T follicular helper cell (primary cell): Measurements from ENCODE around the gene ANAPC16.
"Not testable (repeated sequence)": the region's sequence is repeated elsewhere in the genome, so short reads cannot be mapped to it uniquely, and the experiment has no call there.

Experiments
- DNase-seq: peaks from one replicate; pipeline ENCODE4 v3.0.0-alpha.2; 2020; ENCODE audit warnings: low read depth

Gene ANAPC16

DNA sequence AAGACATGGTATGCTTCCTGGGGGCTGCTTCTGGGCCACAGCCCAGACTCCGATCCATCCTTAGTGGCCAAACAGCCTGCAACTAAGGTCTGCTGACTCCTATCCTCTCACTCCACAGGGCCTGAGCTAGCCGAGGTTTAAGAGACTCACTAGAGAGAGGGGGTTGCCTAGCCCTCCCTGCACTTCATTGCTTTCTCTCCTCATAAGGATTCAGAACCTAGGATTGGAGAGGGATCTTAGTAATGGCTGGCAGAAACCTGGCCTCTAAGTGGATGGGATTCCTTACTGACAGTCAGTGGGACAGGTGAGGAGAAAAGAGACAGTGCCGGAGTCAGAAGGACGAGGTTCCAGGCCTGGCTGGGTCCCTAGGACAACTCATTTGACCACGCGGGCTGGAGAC is 49.7 kb downstream of the ANAPC16 start:
- DNase-seq, result no peak

DNA sequence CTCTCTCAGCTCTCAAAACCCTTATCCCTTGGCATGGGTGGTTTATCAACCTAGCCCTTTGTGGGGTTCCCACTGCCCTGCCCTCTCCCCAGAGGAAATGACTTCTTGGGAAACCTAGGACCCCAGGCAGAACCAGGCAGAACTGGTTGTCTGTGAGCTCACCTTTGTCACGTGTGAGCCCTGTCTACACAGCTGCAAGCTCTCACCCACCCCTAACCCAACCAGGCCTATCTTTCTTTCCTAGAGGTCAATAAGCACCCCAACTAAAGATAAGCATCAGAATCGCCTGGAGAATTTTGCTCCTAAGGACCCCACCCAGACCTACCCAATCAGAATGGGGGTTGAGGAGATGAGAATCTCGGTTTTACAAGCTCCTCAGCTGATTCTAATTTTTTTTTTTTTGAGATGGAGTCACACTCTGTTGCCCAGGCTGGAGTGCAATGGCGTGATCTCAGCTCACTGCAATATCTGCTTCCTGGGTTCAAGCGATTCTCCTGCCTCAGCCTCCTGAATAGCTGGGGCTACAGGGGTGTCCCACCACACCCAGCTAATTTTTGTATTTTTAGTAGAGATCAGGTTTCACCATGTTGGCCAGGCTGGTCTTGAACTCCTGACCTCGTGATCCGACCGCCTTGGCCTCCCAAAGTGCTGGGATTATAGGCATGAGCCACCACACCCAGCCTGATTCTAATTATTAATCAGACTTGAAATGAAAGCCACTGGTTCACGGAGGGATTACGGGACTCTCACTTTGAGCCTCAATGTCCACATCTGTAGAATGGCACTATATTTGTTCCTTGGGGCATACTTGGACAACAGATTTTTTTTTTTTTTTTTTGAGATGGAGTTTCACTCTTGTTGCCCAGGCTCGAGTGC is 50.4 kb downstream of the ANAPC16 start:
- DNase-seq, result no peak

DNA sequence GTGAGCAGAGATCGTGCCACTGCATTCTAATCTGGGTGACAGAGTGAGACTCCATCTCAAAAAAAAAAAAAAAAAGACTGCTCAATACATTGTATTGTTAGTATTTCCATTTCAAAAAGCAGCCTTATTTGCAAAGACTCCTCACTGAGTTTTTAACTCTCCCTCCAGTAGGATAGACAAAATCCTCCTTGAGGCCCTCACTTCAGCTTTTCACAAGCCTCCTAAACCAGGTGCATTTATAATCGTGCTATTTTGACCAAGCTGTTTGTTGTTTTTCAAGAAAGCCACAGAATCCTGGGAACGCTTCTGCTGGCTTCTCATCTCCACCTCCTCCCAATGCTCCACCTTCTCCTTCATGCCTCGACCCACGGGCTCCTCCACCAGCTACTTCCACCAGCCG is 51.6 kb downstream of the ANAPC16 start:
- no peak for DNase-seq

DNA sequence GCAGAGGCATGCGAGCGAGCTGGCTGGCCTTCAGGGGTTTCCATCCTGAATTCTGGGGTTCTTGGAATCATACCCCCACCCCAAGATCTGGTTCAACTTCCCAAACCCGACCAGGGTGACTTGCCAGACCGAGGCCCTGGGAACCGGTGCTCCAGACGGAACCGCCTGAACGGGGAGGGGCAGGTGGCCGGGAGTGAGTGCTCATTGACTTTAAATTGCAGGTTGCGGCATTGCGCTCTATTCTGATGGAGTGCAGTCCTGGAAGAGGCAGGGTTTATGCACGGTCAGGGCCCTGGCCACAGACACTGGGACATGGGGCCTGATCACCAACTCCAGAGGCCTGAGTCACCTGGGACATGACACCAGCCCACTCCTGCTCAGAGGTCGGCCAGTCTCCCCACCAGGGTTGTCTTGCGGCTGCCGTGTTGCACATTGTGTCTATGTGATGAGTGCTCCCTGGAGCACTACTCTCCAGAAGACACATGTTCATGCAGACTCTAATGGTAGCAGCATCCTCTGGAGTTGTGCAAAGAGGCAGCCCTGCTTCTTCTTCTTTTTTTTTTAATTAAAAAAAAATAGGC is 52.1 kb downstream of the ANAPC16 start:
- DNase-seq, result no peak

DNA sequence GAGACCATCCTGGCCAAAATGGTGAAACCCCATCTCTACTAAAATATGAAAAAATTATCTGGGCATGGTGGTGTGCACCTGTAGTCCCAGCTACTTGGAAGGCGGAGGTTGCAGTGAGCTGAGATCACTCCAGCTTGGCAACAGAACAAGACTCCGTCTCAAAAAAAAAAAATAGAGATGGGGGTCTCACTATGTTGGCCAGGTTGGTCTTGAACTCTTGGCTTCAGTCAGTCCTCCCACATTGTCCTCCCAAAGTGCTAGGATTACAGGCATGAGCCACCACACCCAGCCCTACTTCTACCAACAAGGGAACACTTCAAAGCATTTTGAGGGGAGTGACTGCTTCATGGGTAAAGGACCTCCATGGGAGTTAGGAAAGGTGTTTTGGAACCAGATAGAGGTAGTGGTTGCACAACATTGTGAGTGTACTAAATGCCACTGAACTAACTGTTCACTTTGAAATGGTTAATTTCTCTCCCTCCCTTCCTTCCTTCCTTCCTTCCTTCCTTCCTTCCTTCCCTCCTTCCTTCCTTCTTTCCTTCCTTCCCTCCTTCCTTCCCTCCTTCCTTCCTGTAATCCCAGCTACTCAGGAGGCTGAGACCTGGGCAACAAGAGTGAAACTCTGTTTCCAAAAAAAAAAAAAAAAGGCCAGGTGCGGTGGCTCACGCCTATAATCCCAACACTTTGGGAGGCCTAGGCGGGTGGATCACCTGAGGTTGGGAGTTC is 52.8 kb downstream of the ANAPC16 start:
- DNase-seq, result not testable (repeated sequence)

DNA sequence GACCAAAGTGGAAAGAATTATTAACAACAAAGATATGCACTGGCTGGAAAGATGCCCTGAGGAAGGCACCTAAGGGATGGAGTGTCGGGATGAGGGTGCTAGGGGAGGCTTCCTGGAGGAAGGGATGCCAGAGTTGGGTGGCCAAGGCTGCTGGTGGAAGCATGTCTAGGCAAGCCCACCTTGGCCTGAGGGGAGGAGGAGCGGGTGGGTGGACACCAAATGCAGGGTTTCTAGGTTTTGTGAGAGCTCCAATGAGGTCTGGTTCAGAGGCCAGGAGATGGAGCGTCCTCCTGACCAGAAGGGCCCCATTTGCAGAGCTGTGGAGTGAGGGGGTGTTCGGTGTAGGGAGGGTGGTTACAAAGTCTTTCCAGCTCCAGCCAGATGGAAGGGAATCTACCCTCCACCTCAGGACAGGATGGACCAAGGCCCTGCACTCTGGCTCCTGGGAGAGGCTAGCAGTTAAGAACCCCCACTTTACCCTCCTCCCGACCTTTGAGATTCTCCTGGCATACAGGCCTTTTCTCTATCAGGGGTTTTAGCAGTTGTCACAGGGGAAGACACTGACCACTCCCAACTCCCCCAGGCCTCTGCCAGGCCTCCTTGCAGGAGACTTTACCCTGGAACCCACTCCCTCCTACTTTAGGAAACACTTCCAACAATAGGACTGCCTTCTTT is 54.9 kb downstream of the ANAPC16 start:
- DNase-seq, result no peak

DNA sequence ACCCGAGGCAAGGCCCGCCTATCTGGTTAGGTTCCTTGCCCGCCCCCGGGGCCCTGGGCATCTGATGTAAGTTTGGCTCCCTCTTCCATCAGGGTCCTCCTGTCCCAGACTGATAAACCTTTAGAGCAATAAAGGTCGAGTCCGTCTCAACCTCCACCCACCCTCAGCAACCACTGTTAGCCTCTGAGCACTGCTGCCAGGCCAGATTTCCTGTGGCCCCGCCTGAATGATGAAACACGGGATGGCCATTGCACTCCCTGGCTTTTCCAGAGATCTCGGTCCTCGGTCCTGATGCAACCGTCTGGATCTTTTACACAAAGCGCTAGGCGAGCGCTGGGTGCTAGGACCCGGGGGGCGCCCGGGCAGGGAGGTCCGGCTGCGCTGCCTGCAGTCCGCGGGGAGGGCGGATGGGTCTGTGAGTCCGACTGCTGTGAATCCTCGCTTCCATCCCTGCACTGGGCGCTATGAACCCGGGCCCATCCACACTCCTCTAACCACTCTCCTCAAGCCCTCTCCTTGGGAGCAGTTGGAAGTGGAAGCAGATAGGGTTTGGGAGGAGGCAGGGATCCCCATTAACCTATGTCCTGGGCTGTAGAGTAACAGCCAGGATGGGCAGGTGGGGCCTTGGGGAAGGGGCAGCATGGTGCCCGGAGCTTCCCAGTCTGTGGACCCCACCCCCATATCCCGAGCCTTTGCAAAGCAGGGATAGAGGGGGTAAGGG is 57.0 kb downstream of the ANAPC16 start:
- DNase-seq, result no peak

DNA sequence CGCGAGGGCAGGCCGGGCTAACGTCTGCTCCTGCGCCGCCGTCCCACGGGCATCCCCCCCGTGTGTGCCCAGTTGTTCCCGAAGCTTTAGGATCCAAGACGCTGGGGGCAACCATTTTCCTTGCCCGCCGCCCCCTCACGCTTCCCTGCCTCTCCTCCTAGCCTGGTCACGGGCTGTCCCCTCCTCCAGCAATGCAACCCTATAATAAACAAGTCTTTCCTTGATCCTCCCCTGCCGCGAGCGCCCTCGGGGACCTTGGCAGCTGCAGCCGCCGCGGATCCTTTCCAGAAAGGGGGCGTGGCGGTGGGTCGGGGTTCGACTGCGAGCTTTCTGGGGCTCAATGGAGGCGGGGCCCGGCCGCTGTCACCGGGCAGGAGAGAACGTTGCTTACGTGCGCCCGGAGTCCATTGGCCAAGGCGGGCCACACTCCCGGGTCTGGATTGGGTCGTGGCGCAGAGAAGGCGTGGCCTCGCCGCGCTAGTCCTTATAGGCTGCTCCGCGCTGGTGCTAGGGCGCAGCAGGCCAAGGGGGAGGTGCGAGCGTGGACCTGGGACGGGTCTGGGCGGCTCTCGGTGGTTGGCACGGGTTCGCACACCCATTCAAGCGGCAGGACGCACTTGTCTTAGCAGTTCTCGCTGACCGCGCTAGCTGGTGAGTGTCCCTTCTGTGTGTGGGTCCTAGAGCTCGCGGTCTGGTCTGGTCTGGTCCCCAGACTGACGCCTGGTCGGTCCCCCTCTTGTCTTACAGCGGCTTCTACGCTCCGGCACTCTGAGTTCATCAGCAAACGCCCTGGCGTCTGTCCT is 57.8 kb downstream of the ANAPC16 start, which contains the start of gene DDIT4:
Gene DDIT4 (plus strand): TSS at position 515 of the 803 bp plus-strand sequence. CDS start 293 bp downstream, outside the sequence.
- peak; percentile 96 for DNase-seq

DNA sequence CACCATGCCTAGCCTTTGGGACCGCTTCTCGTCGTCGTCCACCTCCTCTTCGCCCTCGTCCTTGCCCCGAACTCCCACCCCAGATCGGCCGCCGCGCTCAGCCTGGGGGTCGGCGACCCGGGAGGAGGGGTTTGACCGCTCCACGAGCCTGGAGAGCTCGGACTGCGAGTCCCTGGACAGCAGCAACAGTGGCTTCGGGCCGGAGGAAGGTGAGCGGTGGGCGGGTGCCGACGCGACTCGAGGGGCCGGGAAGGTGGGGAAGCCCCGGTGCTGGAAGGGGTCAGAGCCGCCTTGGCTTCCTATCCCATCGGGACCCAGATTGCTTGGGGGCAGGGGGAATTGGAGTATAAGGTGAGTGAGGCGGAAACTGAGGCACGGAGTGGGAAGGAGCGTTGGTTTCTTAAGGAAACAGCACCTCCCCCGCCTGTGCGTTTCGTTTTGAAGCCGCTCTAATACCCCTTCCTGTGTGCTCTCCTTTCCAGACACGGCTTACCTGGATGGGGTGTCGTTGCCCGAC is 58.5 kb downstream of the ANAPC16 start:
- no peak for DNase-seq

DNA sequence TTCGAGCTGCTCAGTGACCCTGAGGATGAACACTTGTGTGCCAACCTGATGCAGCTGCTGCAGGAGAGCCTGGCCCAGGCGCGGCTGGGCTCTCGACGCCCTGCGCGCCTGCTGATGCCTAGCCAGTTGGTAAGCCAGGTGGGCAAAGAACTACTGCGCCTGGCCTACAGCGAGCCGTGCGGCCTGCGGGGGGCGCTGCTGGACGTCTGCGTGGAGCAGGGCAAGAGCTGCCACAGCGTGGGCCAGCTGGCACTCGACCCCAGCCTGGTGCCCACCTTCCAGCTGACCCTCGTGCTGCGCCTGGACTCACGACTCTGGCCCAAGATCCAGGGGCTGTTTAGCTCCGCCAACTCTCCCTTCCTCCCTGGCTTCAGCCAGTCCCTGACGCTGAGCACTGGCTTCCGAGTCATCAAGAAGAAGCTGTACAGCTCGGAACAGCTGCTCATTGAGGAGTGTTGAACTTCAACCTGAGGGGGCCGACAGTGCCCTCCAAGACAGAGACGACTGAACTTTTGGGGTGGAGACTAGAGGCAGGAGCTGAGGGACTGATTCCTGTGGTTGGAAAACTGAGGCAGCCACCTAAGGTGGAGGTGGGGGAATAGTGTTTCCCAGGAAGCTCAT is 59.0 kb downstream of the ANAPC16 start:
- no peak for DNase-seq

DNA sequence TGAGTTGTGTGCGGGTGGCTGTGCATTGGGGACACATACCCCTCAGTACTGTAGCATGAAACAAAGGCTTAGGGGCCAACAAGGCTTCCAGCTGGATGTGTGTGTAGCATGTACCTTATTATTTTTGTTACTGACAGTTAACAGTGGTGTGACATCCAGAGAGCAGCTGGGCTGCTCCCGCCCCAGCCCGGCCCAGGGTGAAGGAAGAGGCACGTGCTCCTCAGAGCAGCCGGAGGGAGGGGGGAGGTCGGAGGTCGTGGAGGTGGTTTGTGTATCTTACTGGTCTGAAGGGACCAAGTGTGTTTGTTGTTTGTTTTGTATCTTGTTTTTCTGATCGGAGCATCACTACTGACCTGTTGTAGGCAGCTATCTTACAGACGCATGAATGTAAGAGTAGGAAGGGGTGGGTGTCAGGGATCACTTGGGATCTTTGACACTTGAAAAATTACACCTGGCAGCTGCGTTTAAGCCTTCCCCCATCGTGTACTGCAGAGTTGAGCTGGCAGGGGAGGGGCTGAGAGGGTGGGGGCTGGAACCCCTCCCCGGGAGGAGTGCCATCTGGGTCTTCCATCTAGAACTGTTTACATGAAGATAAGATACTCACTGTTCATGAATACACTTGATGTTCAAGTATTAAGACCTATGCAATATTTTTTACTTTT is 59.7 kb downstream of the ANAPC16 start:
- DNase-seq, result no peak

DNA sequence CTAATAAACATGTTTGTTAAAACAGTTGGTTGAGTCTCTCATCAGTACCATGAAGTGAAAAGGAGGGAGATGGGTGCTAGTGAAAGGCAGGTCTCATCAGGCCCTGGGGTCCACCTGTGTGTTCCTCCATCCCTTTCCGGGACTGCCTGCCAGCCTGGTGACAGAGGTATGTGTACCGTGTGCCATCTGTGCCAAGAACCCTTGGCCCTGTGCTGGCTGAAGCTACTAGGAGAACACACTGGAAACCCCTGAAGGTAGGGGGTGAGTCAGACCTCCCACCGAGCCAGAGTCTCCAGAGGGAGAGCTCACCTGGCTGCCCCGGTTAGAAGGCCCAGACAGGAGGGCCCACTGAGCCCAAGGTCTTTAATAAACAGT is 60.2 kb downstream of the ANAPC16 start:
- no peak for DNase-seq

DNA sequence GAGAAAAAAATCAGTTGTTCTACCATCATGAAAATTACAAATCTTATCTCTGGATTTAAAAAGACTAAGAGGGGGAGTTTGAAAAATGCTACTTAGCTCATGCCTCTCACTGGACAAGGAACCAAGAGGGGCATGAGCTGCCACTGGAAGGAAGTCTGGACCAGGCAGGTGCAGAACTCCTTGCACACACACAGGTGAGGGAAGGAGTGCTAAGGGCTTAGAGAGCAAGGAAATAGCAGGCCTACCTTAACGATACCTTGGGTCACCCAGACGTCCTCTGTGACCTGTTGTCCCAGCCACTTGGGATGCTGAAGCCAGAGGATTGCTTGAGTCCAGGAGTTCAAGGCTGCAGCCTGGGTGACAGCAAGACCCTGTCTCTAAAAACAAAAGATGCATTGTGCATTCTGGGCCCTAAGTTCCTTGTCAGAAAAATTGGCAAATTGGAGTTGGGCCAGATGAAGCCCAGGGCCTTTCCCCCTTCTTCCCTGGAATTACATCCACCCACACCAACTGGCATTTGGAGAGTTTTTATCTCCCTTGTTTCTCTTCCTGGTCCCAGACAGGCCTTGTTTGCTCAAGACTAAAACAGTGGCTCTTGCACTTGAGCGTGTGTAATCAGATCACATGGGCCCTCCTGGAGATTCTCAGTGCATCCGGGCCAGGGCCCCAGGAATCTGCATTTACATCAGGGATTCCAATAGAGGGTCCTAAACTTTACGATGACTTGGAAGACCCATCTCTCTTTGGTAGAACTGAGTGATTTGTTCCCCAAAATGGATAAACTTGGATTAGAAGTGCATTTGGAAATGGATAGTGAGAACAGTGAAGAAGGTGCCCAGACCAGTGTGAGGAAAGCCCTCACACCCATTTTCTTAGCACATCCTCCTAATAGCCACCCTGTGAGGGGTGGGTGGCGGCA is 60.9 kb downstream of the ANAPC16 start:
- no peak for DNase-seq

DNA sequence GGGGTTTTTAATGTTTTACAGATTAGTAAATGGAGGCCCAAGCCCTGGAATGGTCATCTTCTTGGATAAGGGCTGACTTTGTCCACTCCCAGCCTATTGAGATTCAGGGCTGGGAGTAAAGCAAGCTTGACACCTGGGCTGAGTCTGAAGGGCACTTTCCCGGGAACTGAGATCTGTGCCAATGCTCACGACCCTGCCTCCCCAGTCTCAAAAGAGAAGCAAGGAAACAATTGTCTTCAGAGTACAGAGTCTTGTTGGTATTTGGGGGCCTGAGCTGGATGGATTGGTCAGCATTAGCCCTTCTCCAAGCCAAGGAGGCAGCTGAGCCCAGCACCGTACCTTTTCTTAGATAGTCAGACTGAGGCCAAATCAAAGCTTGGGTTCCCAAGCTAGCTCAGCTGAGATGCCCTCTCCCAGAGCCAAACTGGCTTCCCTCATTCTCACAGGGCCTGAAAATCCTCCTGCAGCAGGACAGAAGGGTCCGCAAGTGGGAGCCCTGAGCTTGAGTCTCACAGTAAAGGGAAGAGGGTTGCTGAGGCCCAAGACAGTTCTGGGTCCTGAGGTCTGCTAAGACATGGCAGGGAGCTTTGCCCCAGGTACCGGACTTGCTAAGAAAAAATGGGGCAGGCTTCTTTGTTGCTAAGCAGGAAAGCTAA is 61.7 kb downstream of the ANAPC16 start:
- no peak for DNase-seq

DNA sequence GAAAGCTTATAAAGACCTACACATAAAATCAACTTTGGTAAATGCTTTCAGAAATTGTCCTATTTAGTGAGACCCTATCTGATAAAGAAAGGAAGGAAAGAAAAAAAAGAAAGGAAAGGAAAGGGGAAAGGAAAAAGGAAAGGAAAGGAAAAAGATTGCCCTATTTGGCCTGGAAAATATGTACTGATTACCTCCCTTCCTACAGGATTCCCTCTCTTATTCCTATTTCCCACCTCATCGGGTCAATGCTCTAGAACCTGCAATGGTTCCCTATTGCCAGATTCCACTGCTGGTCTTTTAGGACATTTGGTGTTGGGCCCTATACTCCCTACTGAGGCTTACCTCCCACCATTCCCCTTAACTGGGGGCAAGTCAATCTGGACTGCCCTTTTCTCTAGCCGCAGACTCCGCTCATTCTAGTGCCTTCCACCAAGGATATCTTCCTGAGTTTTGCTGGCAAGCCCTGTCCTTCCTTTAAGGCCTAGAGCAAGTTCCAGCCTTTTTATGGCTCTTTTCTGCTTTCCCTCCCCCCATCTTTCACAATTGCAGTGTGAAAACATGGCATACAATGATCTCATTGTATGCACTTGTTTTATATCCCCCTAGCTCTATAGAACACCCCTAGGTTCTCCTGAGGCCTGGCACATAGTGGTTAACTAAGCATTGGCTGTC is 62.3 kb downstream of the ANAPC16 start:
- DNase-seq, result no peak

DNA sequence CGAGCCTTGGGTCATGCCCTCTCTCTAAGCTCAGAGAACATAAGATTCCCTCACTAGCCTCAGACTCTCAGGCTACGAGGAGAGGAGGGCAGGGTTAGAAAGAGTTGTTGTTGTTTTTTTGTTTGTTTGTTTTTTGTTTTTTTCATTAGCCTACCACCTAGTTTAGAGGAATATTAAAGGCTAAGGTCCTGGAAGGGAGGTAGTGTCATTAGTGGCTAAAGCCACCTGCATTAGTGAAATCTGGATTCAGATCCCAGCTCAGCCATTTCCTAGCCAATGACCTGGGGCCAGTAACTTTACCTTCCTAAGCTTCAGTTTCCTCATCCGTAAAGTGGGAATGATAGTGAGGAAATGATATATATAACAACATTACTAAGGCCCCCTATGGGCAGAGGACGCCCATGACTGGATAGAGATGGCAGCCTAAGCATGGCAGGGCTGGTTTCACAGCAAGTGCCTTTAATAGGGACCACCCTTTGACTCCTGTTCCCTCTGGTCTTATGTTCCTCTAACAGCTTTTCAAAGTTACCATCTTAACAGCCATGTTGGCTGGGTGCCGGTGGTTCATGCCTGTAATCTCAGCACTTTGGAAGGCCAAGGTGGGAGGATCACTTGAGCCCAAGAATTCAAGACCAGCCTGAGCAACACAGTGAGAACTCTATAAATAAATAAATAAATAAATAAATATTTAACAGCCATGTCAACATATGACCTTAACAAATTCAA is 63.0 kb downstream of the ANAPC16 start:
- DNase-seq, result no peak

DNA sequence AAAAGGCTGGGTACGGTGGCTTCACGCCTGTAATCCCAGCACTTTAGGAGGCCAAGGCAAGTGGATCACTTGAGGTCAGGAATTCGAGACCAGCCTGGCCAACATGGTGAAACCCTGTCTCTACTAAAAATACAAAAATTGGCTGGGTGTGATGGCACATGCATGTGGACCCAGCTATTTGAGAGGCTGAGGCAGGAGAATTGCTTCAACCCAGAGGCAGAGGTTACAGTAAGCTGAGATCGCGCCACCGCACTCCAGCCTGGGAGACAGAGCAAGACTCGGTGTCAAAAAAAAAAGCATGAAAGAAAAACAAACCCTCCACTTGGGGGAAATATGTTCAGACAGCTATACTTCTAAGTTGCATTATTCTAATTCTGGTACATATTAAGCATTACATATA is 63.8 kb downstream of the ANAPC16 start:
- DNase-seq, result not testable (repeated sequence)
